Inflammatory macrophage treated with lipopolysaccharide for 1 hour (primary cell): ENCODE data around the gene C17orf100.
A peak's percentile ranks its signal among the peaks of the same experiment; 100 is the strongest.

Experiments used
- DNase-seq, 2 donors: peaks; one replicate each; pipeline ENCODE4 v3.0.0-alpha.2; 2020 to 2022

C17orf100 gene

DNA sequence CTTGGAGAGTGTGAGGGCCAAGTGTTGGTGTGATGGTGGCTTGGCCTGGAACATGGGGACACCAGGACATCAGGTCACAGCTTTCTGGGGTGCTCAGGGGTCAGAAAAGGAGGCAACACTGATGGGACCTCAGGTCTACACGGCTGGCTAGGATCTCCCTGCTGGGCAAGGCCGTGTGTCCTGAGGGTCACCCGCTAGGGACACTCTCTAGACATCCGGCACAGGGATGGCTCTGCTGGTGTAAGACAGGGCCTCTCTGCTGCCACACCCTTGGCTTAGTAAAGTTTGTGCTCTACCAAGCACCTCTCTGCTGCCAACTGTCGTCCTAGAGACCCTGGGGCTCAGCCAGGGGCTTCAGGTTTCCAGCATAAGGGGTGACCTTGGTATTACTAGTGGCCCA lies 45.3 kb downstream of the C17orf100 start:
- DNase-seq, result no peak

DNA sequence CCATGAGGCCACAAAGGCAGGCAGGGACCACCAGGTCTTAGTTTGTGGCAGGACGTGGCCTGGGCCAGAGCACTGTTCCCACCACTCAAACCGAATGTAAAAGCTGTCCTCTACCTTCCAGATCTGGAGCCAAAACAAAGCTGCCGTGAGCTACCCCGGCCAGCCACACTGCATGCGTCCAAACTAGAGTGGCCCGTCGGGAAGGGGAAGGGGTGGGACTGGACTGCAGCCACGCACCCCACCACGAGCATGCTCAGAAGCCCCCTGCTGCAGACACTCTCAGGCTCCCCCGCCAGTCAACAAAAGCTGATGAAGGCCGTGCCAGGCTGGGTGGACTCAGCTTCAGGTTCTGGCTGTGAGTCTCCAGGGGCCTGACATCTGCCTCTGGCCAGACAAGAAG lies 46.4 kb downstream of the C17orf100 start:
- no peak for DNase-seq

DNA sequence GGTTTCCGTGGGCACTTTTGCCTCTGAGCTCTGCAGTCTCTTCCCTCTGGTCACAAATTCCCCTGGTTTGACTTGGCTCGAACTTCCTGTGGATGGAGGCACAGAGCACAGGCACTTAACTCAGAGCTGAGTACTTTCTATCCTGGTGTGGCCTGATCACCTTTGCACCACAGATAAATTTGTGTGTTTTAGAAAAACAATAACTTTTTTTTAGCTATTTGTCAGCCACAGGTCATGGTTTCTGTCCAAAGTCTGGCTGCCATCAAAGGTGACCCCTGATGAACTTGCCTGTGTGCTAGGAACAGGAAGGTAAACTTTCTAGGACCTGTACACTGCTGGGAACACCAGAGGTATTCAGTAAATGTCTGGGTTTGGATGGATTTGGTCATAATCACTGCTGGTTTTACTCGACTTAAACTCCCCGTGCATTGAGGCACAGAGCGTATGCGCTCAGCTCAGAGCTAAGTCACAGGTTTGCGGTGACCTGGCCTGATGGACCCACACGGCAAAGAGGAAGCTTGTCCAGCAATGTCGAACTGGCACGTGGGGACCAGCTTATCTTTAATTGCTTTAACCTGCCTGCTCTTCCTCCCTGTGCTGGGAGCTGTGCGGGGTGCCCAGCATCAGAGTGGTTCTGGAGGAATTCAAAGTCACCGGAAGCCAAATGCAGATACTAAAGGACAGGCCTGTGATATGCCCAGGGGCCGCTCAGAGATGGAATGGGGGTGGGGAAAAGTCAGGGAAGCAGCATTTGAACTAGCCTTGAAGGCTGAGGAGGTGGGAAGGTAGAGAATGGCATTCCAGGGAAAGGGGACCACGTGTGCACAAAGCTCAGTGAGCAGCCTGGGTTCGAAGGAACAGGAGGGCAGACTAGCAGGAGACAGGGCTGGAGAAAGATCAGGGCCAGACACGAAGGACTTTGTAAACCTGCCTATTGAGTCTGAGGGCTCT lies 48.7 kb downstream of the C17orf100 start:
- DNase-seq, result no peak

DNA sequence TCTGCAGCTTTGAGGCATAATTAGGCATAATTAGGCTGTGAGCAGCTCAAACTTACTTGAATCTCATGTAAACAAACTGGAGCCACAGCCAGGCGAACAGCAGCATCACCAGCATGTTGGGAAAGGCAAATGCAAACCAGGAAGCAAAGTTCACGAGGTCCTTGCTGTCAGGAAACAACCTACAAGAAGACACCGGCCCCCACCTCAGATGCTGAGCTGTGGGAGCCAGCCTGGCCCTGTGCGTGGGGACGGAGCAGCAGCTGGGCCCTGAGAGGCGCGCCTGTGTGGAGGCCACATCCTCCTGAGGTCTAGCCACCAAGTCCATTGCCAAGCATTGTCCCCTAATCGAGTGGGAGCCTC lies 49.4 kb downstream of the C17orf100 start:
- no peak for DNase-seq

DNA sequence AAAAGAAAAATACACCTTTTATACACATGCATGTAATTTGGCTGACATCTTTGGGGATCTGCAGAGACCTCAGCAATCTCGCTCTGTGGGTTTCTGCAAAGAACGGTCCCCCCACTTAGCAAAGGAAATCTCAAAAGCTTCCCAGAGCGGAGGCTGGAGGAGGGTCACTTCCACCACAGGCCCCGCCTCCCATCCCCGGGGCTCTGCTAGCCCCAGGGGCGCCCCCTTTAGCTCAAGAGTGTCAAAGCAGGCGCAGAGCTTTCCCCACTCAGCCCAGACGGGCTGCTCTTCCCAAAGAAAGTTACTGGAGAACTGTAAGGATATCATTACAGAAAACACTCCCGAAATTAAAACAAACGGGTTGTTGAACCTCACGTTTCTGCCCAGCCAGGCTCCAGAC lies 50.2 kb downstream of the C17orf100 start:
- peak; percentile 28 to 60 for DNase-seq

DNA sequence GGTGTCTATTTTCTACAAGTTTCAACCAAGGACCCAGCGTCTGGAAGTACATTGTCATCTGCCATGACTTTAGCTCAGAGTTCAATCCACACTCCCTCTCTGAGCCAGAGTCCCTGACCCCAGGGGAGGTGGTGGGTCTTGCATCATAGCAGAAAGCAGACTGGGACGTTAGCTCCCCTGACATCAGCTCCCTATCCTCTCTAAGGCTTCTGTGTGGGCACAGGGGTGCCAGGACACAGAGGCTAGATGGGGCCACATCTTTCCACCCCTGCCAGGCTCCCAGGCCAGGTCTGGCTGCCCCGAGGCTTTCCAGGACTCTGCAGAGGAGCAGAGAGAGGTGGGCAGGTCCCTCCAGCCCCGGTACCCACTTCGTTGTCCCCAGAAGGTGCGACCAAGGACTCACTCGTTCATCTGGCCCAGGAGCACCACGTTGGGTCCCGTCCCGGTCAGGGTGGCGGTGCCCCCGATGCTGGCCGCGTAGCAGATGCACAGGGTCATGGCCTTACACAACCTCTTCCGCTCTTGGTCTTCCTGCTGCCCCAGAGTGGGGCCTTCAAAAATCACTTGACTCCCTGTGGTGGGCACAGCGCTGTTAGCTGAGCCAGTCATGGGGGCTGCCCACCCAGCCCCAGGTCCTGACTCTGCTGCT lies 51.1 kb downstream of the C17orf100 start:
- no peak for DNase-seq
